ENCODE data around the gene LCN15.

- TF ChIP-seq CTCF (IDR thresholded peaks at IDR 0.05) (no peak), POLR2A (IDR thresholded peaks at IDR 0.05) (no peak)
Observed at GRCh38 chr9:136776947-136777346, 12.6 kb upstream of the LCN15 start.
